Measurements from ENCODE around the gene BRD9.
"Not testable (repeated sequence)": the region's sequence is repeated elsewhere in the genome, so short reads cannot be mapped to it uniquely, and the experiment has no call there.

The BRD9 gene

GRCh38 chr5:856531-857425, 35.8 kb downstream of the BRD9 start:
- no peak for DNase-seq

DNA sequence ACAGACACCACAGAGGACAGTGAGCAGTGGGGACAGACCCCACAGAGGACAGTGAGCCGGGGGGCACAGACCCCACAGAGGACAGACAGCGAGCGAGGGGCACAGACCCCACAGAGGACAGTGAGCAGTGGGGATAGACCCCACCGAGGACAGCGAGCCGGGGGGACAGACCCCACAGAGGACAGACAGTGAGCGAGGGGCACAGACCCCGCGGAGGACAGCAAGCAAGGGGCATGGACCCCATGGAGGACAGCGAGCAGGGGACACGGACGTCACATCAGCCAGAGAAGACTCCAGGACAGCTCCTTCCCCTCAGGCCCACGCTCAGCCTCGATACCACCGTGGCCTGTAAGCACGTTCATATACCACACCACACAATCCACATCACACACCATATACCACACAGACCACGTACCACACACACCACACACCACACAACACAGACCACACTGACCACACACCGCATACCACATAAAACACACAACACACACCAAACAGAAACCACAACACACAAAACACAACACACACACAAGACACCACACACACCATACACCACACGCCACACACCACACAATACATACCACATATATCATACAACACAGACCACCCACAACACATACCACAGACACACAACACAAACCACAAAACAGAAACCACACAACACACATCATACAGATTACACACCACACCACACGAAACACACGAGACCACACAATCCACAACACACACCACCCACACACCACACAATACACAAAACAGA, 36.6 kb downstream of the BRD9 start:
- no peak for DNase-seq

- DNase-seq: no peak
Measured at GRCh38 chr5:854966-855743, 37.4 kb downstream of the BRD9 start.

GRCh38 chr5:854217-854616, 38.4 kb downstream of the BRD9 start:
- DNase-seq: no peak

DNA sequence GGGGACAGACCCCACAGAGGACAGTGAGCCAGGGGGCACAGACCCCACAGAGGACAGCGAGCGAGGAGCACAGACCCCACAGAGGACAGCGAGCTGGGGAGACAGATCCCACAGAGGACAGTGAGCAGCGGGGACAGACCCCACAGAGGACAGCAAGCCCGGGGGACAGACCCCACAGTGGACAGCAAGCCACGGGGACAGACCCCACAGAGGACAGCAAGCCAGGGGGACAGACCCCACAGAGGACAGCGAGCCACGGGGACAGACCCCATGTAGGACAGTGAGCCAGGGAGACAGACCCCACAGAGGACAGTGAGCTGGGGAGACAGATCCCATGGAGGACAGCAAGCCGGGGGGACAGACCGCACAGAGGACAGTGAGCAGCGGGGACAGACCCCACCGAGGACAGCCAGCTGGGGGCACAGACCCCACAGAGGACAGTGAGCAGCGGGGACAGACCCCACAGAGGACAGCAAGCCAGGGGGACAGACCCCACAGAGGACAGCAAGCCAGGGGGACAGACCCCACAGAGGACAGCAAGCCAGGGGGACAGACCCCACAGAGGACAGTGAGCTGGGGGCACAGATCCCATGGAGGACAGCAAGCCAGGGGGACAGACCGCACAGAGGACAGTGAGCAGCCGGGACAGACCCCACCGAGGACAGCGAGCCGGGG, 39.0 kb downstream of the BRD9 start:
- DNase-seq: not testable (repeated sequence)

DNA sequence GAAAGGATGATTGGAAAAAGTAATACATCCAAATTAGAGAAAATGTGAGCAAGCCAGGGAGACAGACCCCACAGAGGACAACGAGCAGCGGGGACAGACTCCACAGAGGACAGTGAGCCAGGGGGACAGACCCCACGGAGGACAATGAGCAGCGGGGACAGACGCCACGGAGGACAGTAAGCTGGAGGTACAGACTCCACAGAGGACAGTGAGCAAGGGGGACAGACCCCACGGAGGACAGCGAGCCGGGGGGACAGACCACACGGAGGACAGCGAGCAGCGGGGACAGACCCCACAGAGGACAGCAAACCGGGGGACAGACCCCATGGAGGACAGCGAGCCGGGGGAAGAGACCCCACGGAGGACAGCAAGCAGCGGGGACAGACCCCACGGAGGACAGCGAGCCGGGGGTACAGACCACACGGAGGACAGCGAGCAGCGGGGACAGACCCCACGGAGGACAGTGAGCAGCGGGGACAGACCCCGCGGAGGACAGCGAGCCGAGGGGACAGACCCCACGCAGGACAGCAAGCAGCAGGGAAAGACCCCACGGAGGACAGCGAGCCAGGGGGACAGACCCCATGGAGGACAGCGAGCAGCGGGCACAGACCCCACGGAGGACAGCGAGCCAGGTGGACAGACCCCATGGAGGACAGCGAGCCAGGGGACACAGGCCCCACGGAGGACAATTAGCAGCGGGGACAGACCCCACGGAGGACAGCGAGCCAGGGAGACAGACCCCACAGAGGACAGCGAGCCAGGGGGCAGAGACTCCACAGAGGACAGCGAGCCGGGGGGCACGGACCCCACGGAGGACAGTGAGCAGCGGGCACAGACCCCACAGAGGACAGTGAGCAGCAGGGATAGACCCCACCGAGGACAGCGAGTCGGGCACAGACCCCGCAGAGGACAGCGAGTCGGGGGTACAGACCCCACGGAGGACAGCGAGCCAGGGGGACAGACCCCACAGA, 39.9 kb downstream of the BRD9 start:
- no peak for DNase-seq

DNA sequence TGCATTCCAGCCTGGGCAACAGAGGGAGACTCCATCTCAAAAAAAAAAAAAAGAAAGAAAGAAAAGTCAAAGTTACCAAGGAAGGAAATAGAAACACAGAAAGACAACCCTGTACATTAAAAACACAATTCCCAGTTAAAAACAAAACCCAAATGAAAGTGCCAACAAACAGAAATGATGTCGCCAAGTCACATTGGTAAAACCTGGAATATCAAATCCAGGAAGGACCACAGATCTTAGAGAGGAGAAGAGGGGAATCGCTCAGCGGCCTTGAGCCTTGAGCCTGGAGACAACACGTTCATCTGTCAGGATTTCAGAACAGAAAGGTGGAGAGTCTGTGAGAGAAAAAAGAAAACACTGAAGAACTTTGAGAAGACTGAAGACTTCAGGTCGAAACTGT, 40.6 kb downstream of the BRD9 start:
- DNase-seq: no peak

DNA sequence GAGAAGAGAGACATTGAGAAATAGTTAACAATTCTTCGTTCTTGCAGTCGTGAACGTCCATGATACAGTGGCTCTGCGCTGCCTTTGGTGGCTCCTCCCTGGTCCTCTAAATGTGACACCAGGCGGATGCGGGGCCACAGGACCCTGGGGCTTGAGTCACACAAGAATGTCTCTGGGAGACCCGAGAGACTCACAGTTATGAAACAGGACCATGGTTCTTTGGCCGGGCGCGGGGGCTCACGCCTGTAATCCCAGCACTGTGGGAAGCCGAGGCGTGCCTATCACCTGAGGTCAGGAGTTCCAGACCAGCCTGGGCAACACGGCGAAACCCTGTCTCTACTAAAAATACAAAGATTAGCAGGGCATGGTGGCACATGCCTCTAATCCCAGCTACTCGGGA, 41.0 kb downstream of the BRD9 start:
- DNase-seq: no peak

DNA sequence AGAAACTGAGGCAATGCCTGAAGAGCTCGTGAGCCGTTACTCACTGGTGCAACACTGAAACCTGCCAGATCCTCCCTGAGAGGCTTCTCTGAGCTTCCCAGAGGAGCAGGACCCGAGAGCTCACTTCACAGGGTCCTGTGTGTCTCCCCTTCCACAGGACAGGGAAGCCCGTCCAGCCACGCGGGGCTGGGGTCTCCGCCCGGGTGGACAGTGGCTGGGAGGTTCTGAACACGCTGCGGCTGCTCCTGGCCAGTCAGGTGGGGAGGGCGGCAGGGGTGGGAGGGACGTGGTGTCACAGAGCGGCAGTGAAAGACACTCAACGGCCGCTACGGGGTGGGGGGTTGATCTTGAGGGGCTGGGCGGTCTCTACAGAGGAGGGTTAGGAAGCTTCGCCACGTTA, 41.5 kb downstream of the BRD9 start:
- DNase-seq: no peak

GRCh38 chr5:850511-851006, 42.0 kb downstream of the BRD9 start, which contains the start of gene ZDHHC11:
ZDHHC11 (minus strand) TSS chr5:850986; CDS start chr5:850602, 384 bp downstream.
- no peak for DNase-seq

DNA sequence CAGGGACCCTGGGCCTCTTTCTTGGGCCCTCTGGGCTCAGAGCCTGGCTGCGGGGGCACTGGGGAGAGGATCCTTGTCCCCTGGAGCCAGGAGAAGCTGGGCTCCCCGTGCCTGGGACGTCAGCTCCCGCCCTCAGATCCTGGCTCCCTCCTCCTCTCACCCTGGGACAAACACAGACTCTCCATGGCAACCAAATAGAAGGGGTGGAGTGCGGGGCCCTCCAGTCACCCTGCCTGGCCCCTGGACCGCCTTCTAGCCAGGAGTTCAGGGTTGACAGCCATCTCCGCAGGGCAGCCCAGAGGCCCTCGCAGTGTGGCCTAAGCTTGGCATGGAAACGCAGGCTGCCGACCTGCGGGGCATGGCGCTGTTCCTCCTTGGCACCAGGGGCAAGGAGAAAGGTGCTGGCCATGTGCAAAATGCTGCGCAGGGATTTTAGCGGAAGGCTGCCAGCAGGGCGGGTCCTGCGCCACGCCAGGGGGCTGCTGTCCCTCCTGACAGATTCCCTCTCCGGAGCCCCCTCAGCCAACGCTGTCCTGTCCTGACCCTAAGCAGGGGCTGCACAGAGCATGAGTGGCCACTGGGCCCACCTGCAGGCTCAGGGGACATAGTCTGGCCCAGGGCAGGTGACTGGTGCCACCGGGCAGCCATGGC, 42.8 kb downstream of the BRD9 start:
- no peak for DNase-seq

DNA sequence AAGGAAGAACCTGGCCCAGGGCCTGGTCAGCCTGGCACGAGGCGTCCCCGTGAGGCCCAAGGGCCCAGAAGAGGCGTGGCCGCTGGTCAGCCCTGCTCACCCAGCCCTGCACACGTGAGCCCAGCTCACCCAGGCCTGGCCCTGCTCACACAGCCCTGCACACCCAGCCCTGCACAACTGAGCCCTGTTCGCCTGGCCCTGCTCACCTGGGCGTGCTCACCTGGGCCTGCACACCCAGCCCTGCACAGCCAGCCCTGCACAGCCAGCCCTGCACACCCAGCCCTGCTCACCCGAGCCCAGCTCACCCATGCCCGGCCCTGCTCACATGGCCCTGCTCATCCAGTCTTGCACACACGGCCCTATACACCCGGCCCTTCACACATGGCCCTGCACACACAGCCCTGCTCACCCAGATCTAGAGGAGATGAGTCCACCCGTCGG, 43.9 kb downstream of the BRD9 start:
- no peak for DNase-seq

GRCh38 chr5:847736-848135, 44.9 kb downstream of the BRD9 start:
- not testable (repeated sequence) for DNase-seq

DNA sequence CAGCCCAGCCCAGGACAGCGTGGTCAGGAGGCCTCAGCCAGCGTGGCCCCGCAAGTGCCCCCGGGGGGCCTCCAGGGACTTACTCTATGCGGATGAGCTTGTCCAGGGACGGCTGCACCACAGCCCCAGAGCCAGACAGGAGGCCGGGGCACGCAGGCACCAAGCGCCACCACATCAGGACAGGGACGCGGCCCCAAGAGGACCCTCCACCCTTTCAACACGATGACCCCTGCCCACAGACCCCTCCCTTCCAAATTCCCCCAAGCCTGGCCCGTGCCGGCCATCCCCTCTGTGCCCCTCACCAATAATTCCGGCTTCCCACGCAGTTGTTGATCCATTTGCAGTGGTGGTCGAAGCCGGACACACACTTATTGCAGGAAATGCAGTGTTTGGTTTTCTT, 45.4 kb downstream of the BRD9 start:
- not testable (repeated sequence) for DNase-seq

DNA sequence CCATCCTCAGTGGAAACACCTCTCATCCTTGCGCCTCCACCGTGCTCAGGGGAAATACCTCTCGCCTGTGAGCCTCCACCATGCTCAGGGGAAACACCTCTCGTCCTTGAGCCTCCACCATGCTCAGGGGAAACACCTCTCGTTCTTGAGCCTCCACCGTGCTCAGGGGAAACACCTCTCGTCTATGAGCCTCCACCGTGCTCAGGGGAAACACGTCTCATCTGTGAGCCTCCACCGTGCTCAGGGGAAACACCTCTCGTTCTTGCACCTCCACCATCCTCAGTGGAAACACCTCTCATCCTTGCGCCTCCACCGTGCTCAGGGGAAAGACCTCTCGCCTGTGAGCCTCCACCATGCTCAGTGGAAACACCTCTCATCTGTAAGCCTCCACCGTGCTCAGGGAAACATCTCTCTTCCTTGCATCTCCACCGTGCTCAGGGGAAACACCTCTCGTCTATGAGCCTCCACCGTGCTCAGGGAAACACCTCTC, 46.0 kb downstream of the BRD9 start:
- DNase-seq: peak; percentile 24

DNA sequence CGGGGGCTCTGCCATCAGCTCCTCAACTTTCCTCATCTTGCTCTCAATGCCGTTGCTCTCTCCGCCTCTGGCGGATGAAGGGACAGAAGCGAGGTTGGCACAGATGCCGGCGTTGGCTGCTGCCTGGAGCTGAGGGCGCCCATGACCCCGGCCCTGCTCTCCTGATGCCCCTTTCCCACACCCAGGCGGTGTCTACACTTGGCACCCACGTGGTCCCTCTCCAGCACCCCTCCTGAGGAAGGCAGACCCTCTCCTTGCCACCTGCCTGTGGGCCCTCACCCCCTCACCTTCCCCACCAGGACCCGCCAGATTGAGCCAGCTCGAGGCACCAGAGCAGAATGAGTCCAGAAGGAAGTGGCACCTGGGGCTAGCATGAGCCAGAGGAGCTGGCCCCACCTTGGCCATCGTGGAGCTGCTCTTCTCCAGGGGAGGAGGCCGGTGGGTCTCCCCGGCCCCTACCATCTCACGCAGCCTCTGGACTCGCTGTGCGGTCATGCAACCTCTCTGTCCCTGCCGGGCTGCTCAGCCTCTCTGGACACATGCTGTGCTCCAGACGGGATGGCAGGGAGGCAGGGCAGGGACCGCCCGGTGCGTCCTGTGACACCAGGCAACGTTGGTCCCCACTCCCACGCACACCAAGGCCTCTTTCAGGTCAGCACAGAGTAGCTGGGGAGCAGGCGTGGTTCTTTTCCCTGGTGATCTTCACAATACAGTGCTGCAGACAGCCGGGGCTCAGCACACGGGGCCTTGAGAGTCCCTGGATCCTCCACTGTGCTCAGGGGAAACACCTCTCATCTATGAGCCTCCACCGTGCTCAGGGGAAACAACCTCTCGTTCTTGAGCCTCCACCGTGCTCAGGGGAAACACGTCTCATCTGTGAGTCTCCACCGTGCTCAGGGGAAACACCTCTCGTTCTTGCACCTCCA, 46.7 kb downstream of the BRD9 start:
- not testable (repeated sequence) for DNase-seq

GRCh38 chr5:845031-845675, 47.4 kb downstream of the BRD9 start:
- not testable (repeated sequence) for DNase-seq

DNA sequence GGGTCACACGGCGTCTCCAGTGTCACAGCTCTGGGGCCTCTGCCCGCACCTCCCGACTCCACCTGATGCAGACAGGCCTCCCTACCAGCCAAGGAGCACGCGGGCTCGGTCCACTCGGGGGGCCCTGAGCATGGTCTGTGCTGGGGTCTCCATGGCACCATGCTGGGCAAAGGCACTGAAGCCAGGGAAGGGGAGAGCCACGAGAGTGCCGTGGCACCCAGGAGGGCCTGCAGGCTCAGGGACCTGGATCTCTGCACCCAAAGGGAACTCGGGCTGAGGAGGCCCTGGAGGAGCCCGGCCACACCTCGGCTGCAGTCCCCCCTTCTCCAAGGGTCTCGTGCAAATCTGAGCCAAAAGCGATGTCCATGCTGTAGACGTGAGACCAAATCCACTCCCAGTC, 48.2 kb downstream of the BRD9 start:
- not testable (repeated sequence) for DNase-seq

DNA sequence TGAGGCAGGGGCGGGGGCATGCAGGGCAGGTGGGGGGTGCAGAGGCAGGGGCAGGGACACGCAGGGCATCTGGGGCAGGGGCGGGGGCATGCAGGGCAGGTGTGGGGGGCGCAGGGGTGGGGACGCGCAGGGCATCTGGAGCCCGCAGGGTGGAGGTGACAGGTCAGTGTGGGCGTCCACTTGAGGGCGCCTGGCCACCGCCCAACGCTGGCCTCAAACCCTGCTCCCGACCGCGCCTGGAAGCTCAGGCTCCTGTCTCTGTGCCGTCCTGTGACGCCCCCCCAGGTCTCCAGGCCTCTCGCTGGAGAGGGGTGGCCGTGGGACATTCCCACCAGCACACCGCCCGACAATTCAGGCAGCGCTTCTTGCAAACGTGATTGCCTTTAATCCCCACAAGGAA, 48.7 kb downstream of the BRD9 start:
- DNase-seq: not testable (repeated sequence)

All from activated CD4-positive, alpha-beta T cell treated with anti-CD3 and anti-CD28 coated beads, Interleukin-2, amount 50 U/mL, for 16 hours (primary cell).